Activated CD8-positive, alpha-beta memory T cell treated with anti-CD3 and anti-CD28 coated beads, Interleukin-2, amount 10 ng/mL, durations not matched to agents 7 days and 5 days (primary cell): ENCODE data around the gene COL23A1. TPM values are rescaled to one million over a fixed set of nuclear protein-coding genes. Genes with fewer than 3 reads are reported as not detected.

Experiments used
- ATAC-seq: fragments of 150-1000 bp; cut with Tn5 transposase; one replicate; pipeline ENCODE4 v1.10.0; 2021; ENCODE audit warnings: moderate library complexity
- CTCF ChIA-PET: fragments of 350-600 bp; sonication (Branson Sonifier 250); formaldehyde crosslinking; loops from one replicate; lab custom pipeline; 2021; ENCODE audit warnings: antibody characterized with exemption; lab: Charles Lee
- DNase-seq: peaks from one replicate; pipeline ENCODE4 v3.0.0-alpha.2; 2020
- H3K27ac Mint-ChIP-seq: one replicate; pipeline ENCODE4 v1.8.0; 2021; ENCODE audit warnings: mild to moderate bottlenecking, mixed read lengths
- H3K27me3 Mint-ChIP-seq: one replicate; pipeline ENCODE4 v1.8.0; 2021; ENCODE audit warnings: mixed read lengths
- H3K36me3 Mint-ChIP-seq: one replicate; pipeline ENCODE4 v1.8.0; 2021; ENCODE audit warnings: mild to moderate bottlenecking, mixed read lengths
- H3K4me1 Mint-ChIP-seq: one replicate; pipeline ENCODE4 v1.8.0; 2021; ENCODE audit warnings: mixed read lengths
- H3K4me3 Mint-ChIP-seq: one replicate; pipeline ENCODE4 v1.8.0; 2021; ENCODE audit warnings: mild to moderate bottlenecking, moderate library complexity, mixed read lengths
- H3K9me3 Mint-ChIP-seq: one replicate; pipeline ENCODE4 v1.8.0; 2022; ENCODE audit warnings: low read depth, mixed read lengths
- total RNA-seq, 2 experiments: library from RNA; stranded (reverse); gene quantifications; one replicate each; pipeline ENCODE4 v1.2.3, GENCODE V29; 2021

COL23A1 gene
- total RNA-seq, 2 experiments from 2014 or later: 0.18 to 0.19 TPM

DNA sequence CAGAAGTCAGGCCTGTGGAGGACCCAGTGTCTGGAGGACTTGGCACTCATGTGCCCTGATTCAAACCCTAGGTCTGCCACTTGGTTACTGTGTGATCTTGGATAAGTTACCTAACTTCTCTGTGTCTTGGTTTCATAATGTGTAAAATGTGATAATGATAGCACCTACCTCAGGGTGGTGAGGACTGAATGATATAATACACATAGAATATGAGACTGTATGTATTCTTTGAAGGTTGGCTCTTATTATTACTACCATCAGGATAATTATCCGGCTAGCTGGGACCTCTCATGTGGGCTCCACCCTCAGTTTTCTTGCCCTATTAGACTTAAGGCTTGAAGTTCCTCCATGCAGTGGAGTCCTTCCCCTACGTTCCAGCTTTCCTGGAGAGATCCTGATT lies 172.2 kb downstream of the COL23A1 start:
- no peak for DNase-seq
- Mint-ChIP-seq H3K27me3 (peaks cover 10% of the 10 kb centered on the region), H3K9me3 (no peaks in the 10 kb centered on the region), H3K27ac (no peak overlapping the region), H3K4me3 (no peak overlapping the region), H3K36me3 (no peaks in the 10 kb centered on the region), H3K4me1 (no peaks in the 10 kb centered on the region)
- ATAC-seq: no peak
- CTCF ChIA-PET: no interaction called here

DNA sequence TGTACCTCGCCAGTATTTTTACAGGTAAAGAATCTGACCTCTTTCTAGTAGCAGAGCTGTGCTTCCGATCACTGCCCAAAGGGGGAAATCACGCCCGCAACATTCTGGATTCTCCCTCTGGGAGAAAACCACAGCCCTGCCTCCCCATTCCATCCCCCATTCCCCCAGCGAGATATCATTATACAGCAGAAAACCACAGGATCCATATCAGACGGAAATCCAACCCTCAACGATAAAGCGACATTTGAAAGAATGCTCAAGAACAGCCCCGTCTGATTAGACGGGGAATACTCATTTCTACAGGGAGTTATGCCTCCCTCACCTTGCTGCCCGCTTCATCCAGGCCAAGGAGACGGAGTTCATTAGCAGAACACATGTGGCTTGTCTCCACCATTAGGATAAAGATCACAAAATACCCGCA lies 172.8 kb downstream of the COL23A1 start:
- H3K36me3 Mint-ChIP-seq: no peaks in the 10 kb centered on the region
- no peak overlapping the region for H3K4me3 Mint-ChIP-seq
- H3K9me3 Mint-ChIP-seq: no peaks in the 10 kb centered on the region
- peaks cover 14% of the 10 kb centered on the region for H3K27me3 Mint-ChIP-seq
- CTCF ChIA-PET: no interaction called here
- no peak overlapping the region for H3K27ac Mint-ChIP-seq
- DNase-seq (no peak), ATAC-seq (no peak)
- H3K4me1 Mint-ChIP-seq: no peaks in the 10 kb centered on the region

DNA sequence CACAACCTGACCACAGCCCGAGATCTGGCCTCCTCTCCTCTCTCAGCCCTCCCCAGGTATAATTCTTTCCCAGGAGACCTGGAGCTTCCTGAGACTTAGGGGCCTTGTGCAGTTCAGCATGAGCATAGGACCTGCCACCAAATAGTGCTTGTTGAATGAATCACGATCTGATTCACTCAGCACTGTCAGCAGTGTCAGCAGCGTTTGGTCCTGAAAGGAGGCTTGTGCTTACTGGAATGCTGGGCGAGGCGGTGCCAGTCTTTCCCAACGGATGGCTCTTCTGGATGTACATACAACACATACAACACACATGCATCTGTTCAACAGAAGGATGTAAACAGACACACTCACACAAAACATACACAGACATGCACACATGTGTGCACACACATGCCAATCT lies 173.3 kb downstream of the COL23A1 start:
- Mint-ChIP-seq H3K27me3 (peaks cover 14% of the 10 kb centered on the region), H3K27ac (no peak overlapping the region), H3K4me1 (no peaks in the 10 kb centered on the region), H3K9me3 (no peaks in the 10 kb centered on the region), H3K4me3 (no peak overlapping the region), H3K36me3 (no peaks in the 10 kb centered on the region)
- DNase-seq (no peak), ATAC-seq (no peak)
- CTCF ChIA-PET: no interaction called here

DNA sequence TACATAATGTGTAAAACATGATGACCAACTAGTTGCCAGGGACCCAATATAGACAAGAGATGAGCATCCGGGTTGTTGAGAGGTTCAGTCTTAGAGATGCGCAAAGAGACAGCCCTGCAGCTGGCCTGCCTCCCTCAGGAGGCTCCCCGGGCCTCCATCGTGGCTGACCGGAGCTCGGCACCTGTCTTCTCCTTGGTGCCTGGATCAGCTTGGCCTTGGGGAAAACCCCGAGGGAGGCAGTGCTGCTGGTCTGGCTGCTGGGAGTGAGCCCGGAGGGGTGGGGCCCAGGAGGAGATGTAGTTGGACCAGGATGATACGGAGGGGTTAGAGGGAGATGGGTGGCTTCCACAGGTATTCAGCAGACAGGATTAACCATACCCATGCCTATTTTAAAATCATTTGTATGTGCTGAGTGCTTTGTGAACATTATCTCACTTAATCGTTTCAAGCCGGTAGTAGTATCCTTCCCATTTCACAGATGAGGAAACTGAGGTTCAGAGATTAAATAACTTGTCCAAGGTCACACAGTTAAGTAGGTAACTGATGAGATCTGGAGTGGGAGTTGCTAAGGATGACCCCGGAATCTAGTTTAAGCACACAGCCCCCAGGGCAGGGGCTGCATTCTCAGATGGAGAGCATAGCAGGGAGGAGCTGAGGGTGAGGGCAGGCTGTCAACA lies 173.8 kb downstream of the COL23A1 start:
- DNase-seq (no peak), ATAC-seq (no peak)
- Mint-ChIP-seq H3K4me1 (no peaks in the 10 kb centered on the region), H3K27me3 (peaks cover 20% of the 10 kb centered on the region), H3K27ac (no peak overlapping the region), H3K9me3 (no peaks in the 10 kb centered on the region), H3K36me3 (no peaks in the 10 kb centered on the region), H3K4me3 (no peak overlapping the region)
- CTCF ChIA-PET: no interaction called here

DNA sequence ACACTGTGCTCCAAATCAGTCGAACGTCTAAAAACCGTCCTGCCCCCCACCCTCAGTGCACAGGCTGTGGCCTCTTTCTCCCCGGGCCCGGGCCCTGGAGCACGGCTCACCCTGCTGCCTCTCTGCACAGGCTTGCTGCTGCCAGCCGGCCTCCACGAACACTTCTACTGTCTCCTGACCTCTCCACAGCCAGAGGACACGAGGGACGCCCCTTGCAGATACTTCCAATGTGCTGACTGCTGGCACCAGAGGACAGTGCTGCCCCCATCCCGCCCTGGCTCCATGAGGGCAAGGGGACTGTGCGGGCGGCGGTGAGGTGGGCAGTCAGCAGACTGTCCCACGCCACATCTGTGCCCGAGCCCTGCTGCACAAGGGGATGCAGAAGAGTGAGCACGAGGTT lies 174.8 kb downstream of the COL23A1 start:
- peaks cover 26% of the 10 kb centered on the region for H3K27me3 Mint-ChIP-seq
- no peak overlapping the region for H3K4me3 Mint-ChIP-seq
- H3K27ac Mint-ChIP-seq: no peak overlapping the region
- H3K4me1 Mint-ChIP-seq: no peaks in the 10 kb centered on the region
- CTCF ChIA-PET: no interaction called here
- no peak for ATAC-seq
- DNase-seq: no peak
- no peaks in the 10 kb centered on the region for H3K36me3 Mint-ChIP-seq
- no peaks in the 10 kb centered on the region for H3K9me3 Mint-ChIP-seq

DNA sequence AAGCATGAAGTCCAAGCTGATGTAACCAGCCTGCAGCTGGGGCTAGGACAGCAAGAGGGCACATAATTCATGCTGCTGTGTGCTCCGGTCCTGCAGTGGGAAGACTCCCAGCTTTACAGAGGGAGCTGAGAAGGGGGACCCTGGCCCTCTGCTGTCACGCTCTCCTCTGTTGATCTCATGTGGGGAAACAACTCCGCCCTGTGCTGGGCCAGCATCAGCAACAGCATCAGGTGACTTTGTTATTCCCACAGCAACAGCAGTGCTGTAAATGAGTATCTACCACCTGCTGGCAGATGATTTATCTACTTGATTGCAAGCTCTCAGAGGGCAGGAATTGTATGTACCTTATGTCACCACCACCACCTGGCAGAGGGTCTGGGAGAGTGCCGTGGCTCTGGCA lies 176.2 kb downstream of the COL23A1 start:
- peaks cover 29% of the 10 kb centered on the region for H3K27me3 Mint-ChIP-seq
- no peaks in the 10 kb centered on the region for H3K4me1 Mint-ChIP-seq
- ATAC-seq: no peak
- no peak overlapping the region for H3K4me3 Mint-ChIP-seq
- no peaks in the 10 kb centered on the region for H3K9me3 Mint-ChIP-seq
- DNase-seq: no peak
- CTCF ChIA-PET: no interaction called here
- no peaks in the 10 kb centered on the region for H3K36me3 Mint-ChIP-seq
- no peak overlapping the region for H3K27ac Mint-ChIP-seq

DNA sequence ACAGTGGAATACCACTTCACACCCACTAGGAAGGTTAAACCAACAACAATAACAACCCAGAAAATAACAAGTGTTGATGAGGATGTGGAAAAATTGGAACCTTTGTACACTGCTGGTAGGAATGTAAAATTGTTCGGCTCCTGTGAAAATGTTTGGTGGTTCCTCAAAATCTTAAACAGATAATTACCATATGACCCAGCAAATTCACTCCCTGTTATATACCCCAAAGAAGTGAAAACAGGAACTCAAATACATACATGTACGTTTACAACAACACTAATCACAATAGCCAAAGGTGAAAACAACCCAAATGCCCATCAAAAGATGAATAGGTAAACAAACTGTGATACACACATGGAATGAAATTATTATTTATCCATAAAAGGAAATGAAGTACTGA lies 179.1 kb downstream of the COL23A1 start:
- CTCF ChIA-PET: no interaction called here
- Mint-ChIP-seq H3K4me1 (no peaks in the 10 kb centered on the region), H3K36me3 (no peaks in the 10 kb centered on the region), H3K27me3 (peaks cover 28% of the 10 kb centered on the region), H3K9me3 (no peaks in the 10 kb centered on the region), H3K27ac (no peak overlapping the region), H3K4me3 (no peak overlapping the region)
- DNase-seq (no peak), ATAC-seq (no peak)

DNA sequence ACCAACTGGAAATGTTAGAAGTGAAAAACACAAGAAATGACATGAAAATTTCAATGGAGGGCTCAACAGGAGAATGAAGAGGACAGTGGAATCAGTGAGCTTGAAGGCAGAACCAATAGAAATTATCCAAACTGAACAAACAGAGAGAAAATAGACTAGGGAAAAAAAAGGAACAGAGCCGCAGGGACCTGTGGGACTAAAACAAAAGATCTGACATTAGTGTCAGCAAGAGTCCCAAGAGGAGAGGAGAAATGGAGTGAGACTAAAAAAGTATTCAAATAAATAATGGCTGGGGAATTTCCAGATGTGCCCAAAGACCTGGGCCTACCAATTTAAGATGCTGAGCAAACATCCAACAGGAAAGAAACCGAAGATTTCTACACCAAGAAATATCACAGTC lies 182.5 kb downstream of the COL23A1 start:
- no peaks in the 10 kb centered on the region for H3K4me1 Mint-ChIP-seq
- no peak overlapping the region for H3K4me3 Mint-ChIP-seq
- no peak overlapping the region for H3K27ac Mint-ChIP-seq
- CTCF ChIA-PET: no interaction called here
- H3K36me3 Mint-ChIP-seq: no peaks in the 10 kb centered on the region
- no peak for ATAC-seq
- peaks cover 24% of the 10 kb centered on the region for H3K27me3 Mint-ChIP-seq
- H3K9me3 Mint-ChIP-seq: no peaks in the 10 kb centered on the region
- no peak for DNase-seq

DNA sequence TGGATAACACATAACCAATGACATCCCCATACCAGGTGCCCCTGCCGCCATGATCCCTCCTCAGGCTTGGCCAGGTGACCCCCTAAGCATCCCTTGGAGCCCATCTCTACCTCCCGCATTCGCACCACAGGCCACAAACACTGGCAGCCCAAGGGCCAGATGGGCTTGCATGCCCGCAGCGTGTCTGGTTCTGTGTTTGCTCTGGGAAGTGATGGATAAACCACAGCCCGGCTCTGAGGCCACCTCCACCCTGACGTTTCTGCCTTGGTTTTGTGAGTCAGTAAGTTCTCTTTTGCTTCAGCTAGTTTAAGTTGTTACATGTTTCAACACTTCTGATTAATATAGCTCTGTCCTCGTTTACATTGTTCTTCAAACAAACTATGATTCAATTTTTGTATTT lies 185.2 kb downstream of the COL23A1 start:
- Mint-ChIP-seq H3K27ac (no peak overlapping the region), H3K4me3 (no peak overlapping the region), H3K9me3 (no peaks in the 10 kb centered on the region), H3K36me3 (no peaks in the 10 kb centered on the region), H3K4me1 (no peaks in the 10 kb centered on the region), H3K27me3 (peaks cover 13% of the 10 kb centered on the region)
- no peak for DNase-seq
- CTCF ChIA-PET: no interaction called here
- no peak for ATAC-seq

DNA sequence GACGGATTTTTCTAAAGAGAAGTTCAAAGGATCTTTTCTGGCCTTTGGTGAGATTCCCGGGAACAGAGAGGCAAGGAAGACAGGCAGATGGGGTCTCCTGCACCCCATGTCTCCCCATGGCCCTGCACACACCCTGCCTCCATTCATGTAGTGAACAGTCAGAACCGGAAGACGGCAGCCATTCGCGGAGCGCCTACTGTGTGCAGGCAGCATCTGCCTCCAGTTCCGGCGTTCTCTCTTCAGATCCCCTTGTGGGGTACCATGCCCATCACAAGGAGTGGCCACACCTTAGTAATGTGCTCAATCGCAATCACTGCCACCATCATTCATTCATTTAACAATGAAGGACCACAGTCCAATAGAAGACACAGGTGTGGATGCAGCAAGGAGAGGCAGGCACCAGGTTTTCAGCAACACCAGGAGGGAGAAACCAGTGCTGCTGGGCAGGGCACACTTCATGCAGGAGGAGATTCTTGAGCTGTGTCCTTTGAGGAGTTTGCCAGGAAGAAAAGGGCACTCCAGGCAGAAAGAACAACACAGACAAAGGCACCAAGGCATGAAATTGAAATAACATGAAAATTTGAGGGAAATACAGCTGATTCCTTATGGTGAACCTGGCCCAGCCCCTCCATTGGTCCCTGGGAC lies 186.1 kb downstream of the COL23A1 start:
- CTCF ChIA-PET: no interaction called here
- no peak overlapping the region for H3K27ac Mint-ChIP-seq
- H3K9me3 Mint-ChIP-seq: no peaks in the 10 kb centered on the region
- H3K4me1 Mint-ChIP-seq: no peaks in the 10 kb centered on the region
- no peak overlapping the region for H3K4me3 Mint-ChIP-seq
- H3K36me3 Mint-ChIP-seq: no peaks in the 10 kb centered on the region
- DNase-seq (no peak), ATAC-seq (no peak)
- H3K27me3 Mint-ChIP-seq: peaks cover 8% of the 10 kb centered on the region

DNA sequence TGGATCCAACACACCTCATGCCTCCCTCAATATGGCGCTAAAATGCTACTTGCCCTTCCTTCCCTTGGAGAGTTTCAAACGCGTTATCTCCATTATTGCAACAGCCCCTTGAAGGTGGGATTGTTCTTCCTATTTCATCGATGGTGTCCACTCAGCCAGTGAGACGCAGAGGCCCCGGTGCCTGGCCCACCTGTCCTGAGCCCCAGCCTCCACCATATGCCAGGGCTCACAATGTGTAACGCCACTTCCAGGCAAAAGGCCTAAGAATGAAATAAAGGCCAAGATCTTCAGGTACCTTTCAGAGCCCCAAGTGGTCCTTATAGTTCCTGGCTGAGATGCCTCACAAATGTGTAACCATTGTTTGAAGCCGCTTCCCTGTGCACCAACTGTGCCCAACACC lies 186.8 kb downstream of the COL23A1 start:
- CTCF ChIA-PET: no interaction called here
- Mint-ChIP-seq H3K27ac (no peak overlapping the region), H3K9me3 (no peaks in the 10 kb centered on the region), H3K36me3 (no peaks in the 10 kb centered on the region), H3K4me3 (no peak overlapping the region), H3K4me1 (no peaks in the 10 kb centered on the region), H3K27me3 (peaks cover 7% of the 10 kb centered on the region)
- DNase-seq (no peak), ATAC-seq (no peak)

DNA sequence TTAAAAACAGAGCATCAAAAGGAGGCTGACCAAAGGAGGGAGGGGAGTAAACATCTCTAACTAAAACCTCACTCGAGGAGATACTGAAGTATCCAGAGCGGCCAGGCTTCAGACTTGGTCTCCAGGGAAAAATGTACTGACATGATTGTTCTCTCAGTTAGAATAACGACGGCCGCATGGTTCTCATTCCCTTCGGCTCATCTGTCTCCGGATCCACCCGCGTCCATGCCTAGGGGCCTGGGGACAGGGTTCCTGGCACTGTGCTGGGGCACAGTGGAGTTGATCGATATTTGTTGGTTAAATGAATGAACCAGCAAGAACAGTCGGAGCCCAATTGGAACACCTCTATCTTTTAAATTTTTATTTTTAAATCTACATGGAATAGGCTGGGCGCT lies 190.5 kb downstream of the COL23A1 start:
- no peak overlapping the region for H3K27ac Mint-ChIP-seq
- DNase-seq (no peak), ATAC-seq (no peak)
- H3K9me3 Mint-ChIP-seq: no peaks in the 10 kb centered on the region
- no peaks in the 10 kb centered on the region for H3K4me1 Mint-ChIP-seq
- H3K4me3 Mint-ChIP-seq: no peak overlapping the region
- H3K36me3 Mint-ChIP-seq: no peaks in the 10 kb centered on the region
- H3K27me3 Mint-ChIP-seq: peaks cover 5% of the 10 kb centered on the region
- CTCF ChIA-PET: no interaction called here

DNA sequence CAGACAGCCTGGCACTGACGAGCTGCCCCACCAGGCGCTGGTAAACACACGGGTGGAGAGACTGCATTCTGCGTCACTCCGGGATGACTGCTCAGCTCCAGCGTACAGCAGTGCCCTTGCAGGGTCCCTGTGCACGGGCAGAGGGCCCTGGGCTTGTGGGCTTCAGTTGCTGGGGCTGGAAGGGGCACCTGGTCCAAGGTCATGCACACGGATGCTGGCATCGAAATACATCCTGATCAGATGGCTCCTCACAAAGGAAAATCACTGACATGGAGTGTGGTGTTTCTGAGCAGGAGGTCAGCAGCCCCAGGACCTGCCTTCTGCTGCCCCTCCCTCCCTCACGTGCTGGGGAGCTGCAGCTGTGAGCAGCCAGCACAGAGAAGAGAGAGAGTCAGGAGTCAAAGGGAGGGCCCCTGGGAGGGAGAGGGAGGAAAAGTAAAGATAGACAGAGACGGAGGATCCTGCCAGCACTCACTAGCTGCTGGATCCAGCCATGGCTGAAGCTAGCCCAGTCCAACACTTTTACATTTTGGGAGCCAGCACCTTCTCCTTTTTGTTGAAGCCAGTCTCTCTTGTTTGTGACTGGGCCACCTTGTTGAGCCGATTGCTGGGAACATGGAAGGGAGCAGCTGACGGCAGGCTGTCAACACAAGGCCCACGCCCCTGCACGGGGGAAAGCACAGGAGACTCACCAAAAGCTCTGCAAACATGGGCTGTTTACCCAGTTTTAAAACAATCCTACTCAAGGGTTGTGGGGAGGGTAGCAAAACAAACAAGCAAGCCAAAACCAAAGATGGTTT lies 191.1 kb downstream of the COL23A1 start:
- no peak for ATAC-seq
- no peaks in the 10 kb centered on the region for H3K36me3 Mint-ChIP-seq
- no peaks in the 10 kb centered on the region for H3K4me1 Mint-ChIP-seq
- H3K4me3 Mint-ChIP-seq: no peak overlapping the region
- no peak for DNase-seq
- H3K27ac Mint-ChIP-seq: no peak overlapping the region
- CTCF ChIA-PET: no interaction called here
- peaks cover 5% of the 10 kb centered on the region for H3K27me3 Mint-ChIP-seq
- no peaks in the 10 kb centered on the region for H3K9me3 Mint-ChIP-seq
